DND-41 (cell line): ENCODE results near the gene TEAD1.

Experiments
- EZH2 ChIP-seq: IDR thresholded peaks from 3 replicates; pipeline ENCODE4 v1.6.1; 2012; ENCODE audit warnings: borderline replicate concordance, low read depth, mild to moderate bottlenecking, moderate library complexity, low read length, inconsistent platforms; ENCODE audit not compliant: severe bottlenecking
- TF ChIP-seq, protein P1 (sequence below): IDR thresholded peaks from 2 replicates; pipeline ENCODE4 v1.5.1; 2012; ENCODE audit warnings: borderline replicate concordance, low read length, moderate library complexity, mild to moderate bottlenecking; ENCODE audit not compliant: poor library complexity, severe bottlenecking; ENCODE audit errors: extremely low read depth

DNA sequence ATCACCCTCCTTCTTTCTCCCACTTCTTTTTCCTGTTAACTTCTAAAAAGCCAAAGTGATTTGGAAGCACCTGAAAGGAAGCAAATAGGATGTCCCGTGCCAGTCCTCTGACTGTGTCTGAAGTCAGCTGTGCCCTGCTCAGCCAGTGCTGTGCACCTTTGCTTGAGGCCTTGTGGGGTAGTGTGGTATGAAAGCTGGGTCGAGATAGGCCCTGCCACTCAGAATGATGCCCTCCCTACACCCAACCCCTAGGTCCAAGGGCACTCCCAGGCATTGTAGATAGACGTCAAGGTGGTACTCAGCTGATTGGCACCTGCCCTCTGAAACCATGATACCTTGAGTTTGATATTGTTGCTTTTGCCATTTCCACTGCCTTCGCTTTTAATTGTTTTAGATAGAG is 251.3 kb downstream of the TEAD1 start:
- TF ChIP-seq, protein P1, sequence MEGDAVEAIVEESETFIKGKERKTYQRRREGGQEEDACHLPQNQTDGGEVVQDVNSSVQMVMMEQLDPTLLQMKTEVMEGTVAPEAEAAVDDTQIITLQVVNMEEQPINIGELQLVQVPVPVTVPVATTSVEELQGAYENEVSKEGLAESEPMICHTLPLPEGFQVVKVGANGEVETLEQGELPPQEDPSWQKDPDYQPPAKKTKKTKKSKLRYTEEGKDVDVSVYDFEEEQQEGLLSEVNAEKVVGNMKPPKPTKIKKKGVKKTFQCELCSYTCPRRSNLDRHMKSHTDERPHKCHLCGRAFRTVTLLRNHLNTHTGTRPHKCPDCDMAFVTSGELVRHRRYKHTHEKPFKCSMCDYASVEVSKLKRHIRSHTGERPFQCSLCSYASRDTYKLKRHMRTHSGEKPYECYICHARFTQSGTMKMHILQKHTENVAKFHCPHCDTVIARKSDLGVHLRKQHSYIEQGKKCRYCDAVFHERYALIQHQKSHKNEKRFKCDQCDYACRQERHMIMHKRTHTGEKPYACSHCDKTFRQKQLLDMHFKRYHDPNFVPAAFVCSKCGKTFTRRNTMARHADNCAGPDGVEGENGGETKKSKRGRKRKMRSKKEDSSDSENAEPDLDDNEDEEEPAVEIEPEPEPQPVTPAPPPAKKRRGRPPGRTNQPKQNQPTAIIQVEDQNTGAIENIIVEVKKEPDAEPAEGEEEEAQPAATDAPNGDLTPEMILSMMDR: no peak
- no peak for TF ChIP-seq EZH2
